K562 (cell line): ENCODE results near the gene SEMA3C. TPM values are rescaled to one million over a fixed set of nuclear protein-coding genes. Genes with fewer than 3 reads are reported as not detected.

Experiments used
- ATAC-seq: fragments of 200-7000 bp; cut with Tn5 transposase; 3 replicates; pipeline ENCODE4 v1.9.1; 2020; ENCODE audit warnings: moderate library complexity
- BruUV-seq: library from RNA; stranded (reverse); fragments of 400-500 nt; replicated peaks from 2 replicates; lab custom pipeline; 2021; lab: Mats Ljungman, UMichigan
- CTCF ChIA-PET: fragments of 300-600 bp; formaldehyde crosslinking; extraction: SDS; loops from one replicate; lab custom pipeline; 2021; ENCODE audit warnings: low intra/inter-chr PET ratio; lab: Yijun Ruan, JAX
- POLR2A ChIA-PET: fragments of 300-600, 350-650 bp; sonication (Branson Sonifier 250); formaldehyde crosslinking; extraction: SDS; loops from one replicate; lab custom pipeline; 2021; ENCODE audit warnings: antibody characterized with exemption, inconsistent platforms; lab: Yijun Ruan, JAX
- DNase-seq, 4 experiments: peaks; one replicate each; pipeline versions ENCODE4 v3.0.0 to v3.0.0-alpha.2; 2011 to 2018; ENCODE audit warnings: low spot score in 3 of 4, mixed read lengths in 3 of 4; ENCODE audit errors: extremely low read depth in 1 of 4
- FAIRE-seq: peaks from 2 replicates; lab custom pipeline; 2011; peaks lifted over from hg19 to GRCh38; lab: Jason Lieb, UNC
- H2AFZ ChIP-seq: 2 replicates; pipeline ENCODE4 v1.6.0; 2011; ENCODE audit warnings: low read depth, low read length, control low read depth, inconsistent platforms
- H3K27ac ChIP-seq: fragments of 200-600 bp; 3 replicates; pipeline ENCODE4 v1.8.0; 2011; ENCODE audit warnings: low read depth, mild to moderate bottlenecking, control low read depth, inconsistent platforms, low read length, moderate library complexity, mixed read lengths; ENCODE audit errors: extremely low read depth
- H3K27me3 ChIP-seq, 2 experiments: fragments of 300-600 bp in 1 of 2; 2 replicates in 1 of 2; 3 replicates in 1 of 2; pipeline versions ENCODE4 v1.6.0 to v1.8.0; 2011; ENCODE audit warnings: inconsistent platforms in 2 of 2, low read length in 2 of 2, mild to moderate bottlenecking in 1 of 2, mixed read lengths in 1 of 2, moderate library complexity in 1 of 2; ENCODE audit not compliant: control insufficient read depth in 2 of 2, insufficient read depth in 2 of 2
- H3K36me3 ChIP-seq: fragments of 300-600 bp; 3 replicates; pipeline ENCODE4 v1.8.0; 2011; ENCODE audit warnings: mild to moderate bottlenecking, low read length, inconsistent platforms; ENCODE audit not compliant: control insufficient read depth, insufficient read depth
- H3K4me1 ChIP-seq, 2 experiments: fragments of 200-600 bp in 1 of 2; replicated peaks in 1 of 2; 2 replicates in 1 of 2; 3 replicates in 1 of 2; pipeline versions ENCODE4 v1.5.1 to v1.8.0; 2011; ENCODE audit warnings: inconsistent platforms in 2 of 2, low read length in 2 of 2, mild to moderate bottlenecking in 1 of 2, mixed read lengths in 1 of 2, moderate library complexity in 1 of 2; ENCODE audit not compliant: control insufficient read depth in 2 of 2, insufficient read depth in 2 of 2
- H3K4me2 ChIP-seq: 2 replicates; pipeline ENCODE4 v1.6.1; 2011; ENCODE audit warnings: low read length, control low read depth, inconsistent platforms, mixed read lengths; ENCODE audit not compliant: insufficient read depth
- H3K4me3 ChIP-seq: fragments of 200-600 bp; sonication (generic), shearing (Covaris generic); 2 replicates; pipeline ENCODE4 v1.5.1; 2016; ENCODE audit warnings: control low read depth, inconsistent platforms
- H3K79me2 ChIP-seq: fragments of 200-600 bp; 3 replicates; pipeline ENCODE4 v1.8.0; 2011; ENCODE audit warnings: low read length, inconsistent platforms; ENCODE audit not compliant: control insufficient read depth, insufficient read depth
- H3K9ac ChIP-seq, 2 experiments: 2 replicates each; pipeline versions ENCODE4 v1.6.0 to v1.6.1; 2011; ENCODE audit warnings: low read depth in 2 of 2, low read length in 2 of 2, control low read depth in 1 of 2, inconsistent platforms in 1 of 2, mild to moderate bottlenecking in 1 of 2, mixed read lengths in 1 of 2; ENCODE audit not compliant: insufficient read depth in 1 of 2
- H3K9me1 ChIP-seq: one replicate; pipeline ENCODE4 v1.6.0; 2011; ENCODE audit warnings: inconsistent platforms, mild to moderate bottlenecking, low read length, moderate library complexity; ENCODE audit not compliant: control insufficient read depth, insufficient read depth
- H3K9me3 ChIP-seq: replicated peaks from 2 replicates; pipeline ENCODE4 v1.5.1; 2011; ENCODE audit warnings: low read depth, low read length, inconsistent platforms; ENCODE audit not compliant: control insufficient read depth, insufficient read depth
- H4K20me1 ChIP-seq: replicated peaks from 2 replicates; pipeline ENCODE4 v1.6.1; 2011; ENCODE audit warnings: low read length, inconsistent platforms, mixed read lengths; ENCODE audit not compliant: control insufficient read depth, insufficient read depth
- ETS1 ChIP-seq: conservative IDR thresholded peaks from 2 replicates; pipeline ENCODE4 v1.6.1; 2011; ENCODE audit warnings: low read depth, mild to moderate bottlenecking, low read length; ENCODE audit not compliant: control insufficient read depth
- KLF6 ChIP-seq: fragments of 250-450 bp; sonication (Bioruptor Pico); IDR thresholded peaks from 2 replicates; pipeline ENCODE4 v1.4.0; 2020; ENCODE audit warnings: mild to moderate bottlenecking, moderate library complexity, borderline replicate concordance
- PHF21A ChIP-seq: fragments of 450-650 bp; IDR thresholded peaks from 2 replicates; pipeline ENCODE4 v1.6.1; 2017; ENCODE audit warnings: low read depth, borderline replicate concordance
- PRDM10 ChIP-seq: fragments of 450-650 bp; IDR thresholded peaks from 2 replicates; pipeline ENCODE4 v1.6.1; 2018; ENCODE audit not compliant: partially characterized antibody
- ZFPM2 ChIP-seq: fragments of 250-450 bp; sonication (Bioruptor Pico); IDR thresholded peaks from 2 replicates; pipeline ENCODE4 v1.5.1; 2022; ENCODE audit warnings: mild to moderate bottlenecking
- ZNF318 ChIP-seq, 2 experiments: fragments of 450-650 bp; IDR thresholded peaks; 2 replicates each; pipeline ENCODE4 v1.6.1; 2016; ENCODE audit warnings: mild to moderate bottlenecking in 2 of 2, borderline replicate concordance in 1 of 2, low read depth in 1 of 2, moderate library complexity in 1 of 2
- WGBS: fragments of 100-300 bp; shearing (Covaris generic); methylation state at CpG from one replicate; pipeline ENCODE4 v1.1.6; 2016; ENCODE audit warnings: low coverage, mixed read lengths; ENCODE audit not compliant: insufficient coverage; ENCODE audit errors: missing lambda C conversion rate; 5-methylcytosine and 5-hydroxymethylcytosine counted together
- in situ Hi-C: fragments of 300-500 bp; cut with MboI; formaldehyde crosslinking; loops from 4 replicates; pipeline ENCODE4 v1.15.0; 2018; ENCODE audit warnings: inconsistent platforms, mixed read lengths
- intact Hi-C: fragments of 100-400 bp; cut with micrococcal nuclease; formaldehyde crosslinking; loops from 2 replicates; pipeline ENCODE4 v1.14.2; 2022
- polyA plus RNA-seq, 8 experiments: library from polyadenylated mRNA; depleted of rRNA in 4 of 8; stranded (reverse) in 5 of 8; unstranded in 3 of 8; fragments of >200 nt; fragmentation: Nextera tagmentation in 2 of 8; fragmentation: Illumina TruSeq in 1 of 8; extraction: Ambion mirVana in 2 of 8; extraction: Trizol in 1 of 8; gene quantifications; 2 replicates each; pipeline versions ENCODE4 v1.2.1 to v1.2.3, GENCODE V29; 2011 to 2014; ENCODE audit warnings: inconsistent platforms in 1 of 8, missing spikeins in 1 of 8
- total RNA-seq, 7 experiments: library from RNA; depleted of rRNA in 6 of 7; stranded (reverse); fragments of >200 nt in 6 of 7; fragmentation: Illumina TruSeq in 2 of 7; extraction: Trizol in 2 of 7; gene quantifications; 2 replicates each; pipeline versions ENCODE4 v1.2.1 to v1.2.3, GENCODE V29; 2011 to 2021; ENCODE audit warnings: low replicate concordance in 1 of 7

SEMA3C gene
- total and polyA plus RNA-seq, 9 of the 15 experiments (the other 6 are each of a cell fraction or from before 2014, with no cell fraction given): 0.04 to 0.36 (median 0.12) TPM; not detected in 3

GRCh38 chr7:80818181-80818580 lies 100.7 kb downstream of the SEMA3C start:
- Histone ChIP-seq H3K4me2 (no peak overlapping the region), H3K9ac (no peak overlapping the region), H2AFZ (no peak overlapping the region), H3K27me3 (no peaks in the 10 kb centered on the region), H4K20me1 (no peaks in the 10 kb centered on the region), H3K4me1 (no peaks in the 10 kb centered on the region), H3K4me3 (no peak overlapping the region), H3K36me3 (no peaks in the 10 kb centered on the region), H3K27ac (no peak overlapping the region), H3K9me1 (no peaks in the 10 kb centered on the region), H3K9me3 (peaks cover 3% of the 10 kb centered on the region; the same call in 1 of the 2 replicates), H3K79me2 (no peaks in the 10 kb centered on the region)
- no peak for ATAC-seq
- no peak for FAIRE-seq
- in situ Hi-C loops: no loop called here
- ChIA-PET POLR2A (no interaction called here), CTCF (no interaction called here)
- WGBS: 4% methylated on average over 5 of the region's 5 CpGs
- DNase-seq: no peak
- BruUV-seq: no TSS peak
- intact Hi-C loops: no loop called here
- TF ChIP-seq ZFPM2 (CRISPR knock-in tag) (no peak), KLF6 (CRISPR knock-in tag) (no peak), ZNF318 (IDR thresholded peaks at IDR 0.05; ENCODE audit: borderline replicate concordance in 1 of 2, low read depth in 1 of 2) (no peak), PRDM10 (no peak), ETS1 (no peak), PHF21A (no peak)
